Measurements from ENCODE around the gene SLC37A2. TPM values are rescaled to one million over a fixed set of nuclear protein-coding genes. Genes with fewer than 3 reads are reported as not detected.

SLC37A2 gene
- total RNA-seq, 4 donors from 2014 or later: 0.75 to 2.1 (median 1.5) TPM

DNA sequence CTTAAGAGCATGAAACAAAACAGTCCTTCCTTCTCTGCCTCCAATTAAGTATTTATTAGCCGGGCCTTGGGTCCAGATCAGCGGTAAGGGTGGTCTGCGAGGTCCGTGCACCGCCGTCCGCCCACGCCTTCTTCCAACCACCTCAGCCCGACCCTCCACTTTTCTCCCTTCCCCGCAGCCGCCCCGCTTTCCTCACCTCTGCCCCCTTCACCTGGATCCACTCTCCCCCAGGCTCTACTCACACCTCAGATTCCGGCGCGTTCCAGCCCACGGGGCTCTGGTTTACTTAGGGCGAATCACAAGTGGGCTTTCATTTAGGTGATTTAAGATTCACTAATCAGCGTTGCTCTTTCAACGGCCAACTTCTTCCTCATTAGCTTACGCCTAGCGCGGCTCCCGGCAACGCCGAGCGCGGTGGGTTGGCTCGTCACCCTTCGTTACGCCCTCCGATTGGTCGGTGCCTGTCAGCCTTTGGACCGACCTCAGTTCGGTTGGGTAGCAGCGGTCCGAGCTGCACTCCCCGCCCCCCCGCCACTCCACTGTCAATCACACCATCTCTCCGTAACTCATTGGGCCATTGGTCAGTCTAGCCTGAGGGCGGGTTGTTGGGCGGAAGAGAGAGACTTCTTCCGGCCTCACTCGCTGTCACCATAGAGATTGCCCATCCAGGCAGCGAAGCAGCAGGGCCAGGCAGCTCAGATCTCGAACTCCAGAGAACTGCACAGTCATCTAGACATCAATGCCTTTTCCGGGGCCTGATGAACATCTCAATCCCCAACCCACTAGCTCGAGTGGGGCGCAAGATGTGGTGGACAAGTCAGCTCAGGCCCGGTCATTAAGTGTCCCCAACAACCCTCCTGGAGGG is 48.5 kb downstream of the SLC37A2 start, which contains the start of gene TMEM218:
TSS of gene TMEM218 (minus strand) at position 284 of the 865 bp plus-strand sequence. CDS start 9,385 bp downstream, outside the sequence.
- DNase-seq: peak; percentile 99
- in situ Hi-C loops (cut with MboI; ENCODE audit: low sequenced_read_pairs in 4 of 4): loop anchor here in 2 of 4 donors (10.0 to 25.0 kb wide), 3 partner anchors 157 to 776 kb away; partner anchors contain the start of genes CCDC15 (in 2 of the 2), EI24 (in 1 of the 2) and HYLS1 (in 1 of the 2)
- intact Hi-C loops (cut with DNase I; ENCODE audit: low total_unique reads): loop anchor here (1.0 to 5.0 kb wide), 5 partner anchors 13 to 438 kb away; partner anchors contain the start of genes CCDC15, PKNOX2, SIAE and SPA17

DNA sequence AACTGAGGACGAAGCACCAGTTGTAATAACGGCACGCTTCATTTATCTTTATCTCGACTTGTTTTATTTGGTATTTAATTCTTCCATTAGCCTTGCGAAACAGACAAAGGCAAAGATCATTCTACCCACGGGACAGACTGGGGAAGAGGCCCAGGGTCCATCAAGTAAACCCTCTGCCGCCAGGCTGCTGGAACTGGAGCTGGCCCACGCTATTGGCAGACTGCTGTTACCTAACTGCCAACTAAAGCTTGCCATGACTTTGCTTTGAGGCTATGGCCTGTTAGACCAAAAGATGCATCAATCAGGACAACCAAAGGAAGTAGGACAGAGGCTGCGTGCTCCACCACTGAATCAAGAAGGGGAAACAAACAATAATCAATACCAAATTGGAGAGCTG is 49.1 kb downstream of the SLC37A2 start:
- Histone ChIP-seq H3K4me1 (peaks cover 11 to 15% of the 10 kb centered on the region in 2 donors), H3K27ac (peak overlapping the region; percentile 67 to 86 (median 76)), H3K4me3 (peak overlapping the region; percentile 54 to 97 (median 87)), H3K36me3 (no peaks in the 10 kb centered on the region), H3K27me3 (peaks cover 0 to 3% (median 0%) of the 10 kb centered on the region in 3 donors), H3K9me3 (no peaks in the 10 kb centered on the region)
- TF ChIP-seq POLR2A (IDR thresholded peaks at IDR 0.05) (no peak), CTCF (IDR thresholded peaks at IDR 0.05 in 4 of 5, conservative IDR thresholded peaks at IDR 0.05 in 1 of 5) (no peak)
- in situ Hi-C loops (cut with MboI; ENCODE audit: low sequenced_read_pairs in 4 of 4) (loop anchor here in 2 of 4 donors (10.0 to 25.0 kb wide), 3 partner anchors 157 to 775 kb away; partner anchors contain the start of genes CCDC15 (in 2 of the 2), EI24 (in 1 of the 2) and HYLS1 (in 1 of the 2)), intact Hi-C loops (cut with DNase I; ENCODE audit: low total_unique reads) (loop anchor here (5.0 kb wide), 2 partner anchors 160 to 315 kb away; partner anchors contain the start of gene CCDC15)
- no peak for DNase-seq
- no peak for ATAC-seq

More for the DNA sequence above, 48.5 kb downstream of the SLC37A2 start, which contains the start of gene TMEM218:
- peak within 1 kb of the TSS; percentile 86 to 97 (median 92) for H3K4me3 ChIP-seq
- H3K4me1 ChIP-seq: peaks cover 11 to 15% of the 10 kb centered on the region in 2 donors
- ATAC-seq: peak; percentile 98 to 99
- TF ChIP-seq POLR2A (IDR thresholded peaks at IDR 0.05) (no peak), CTCF (IDR thresholded peaks at IDR 0.05 in 4 of 5, conservative IDR thresholded peaks at IDR 0.05 in 1 of 5) (no peak)
- H3K36me3 ChIP-seq: no peaks in the 10 kb centered on the region
- peaks cover 0 to 3% (median 0%) of the 10 kb centered on the region in 3 donors for H3K27me3 ChIP-seq
- peak within 1 kb of the TSS; percentile 82 to 86 (median 84) for H3K27ac ChIP-seq
- H3K9me3 ChIP-seq: no peaks in the 10 kb centered on the region

DNA sequence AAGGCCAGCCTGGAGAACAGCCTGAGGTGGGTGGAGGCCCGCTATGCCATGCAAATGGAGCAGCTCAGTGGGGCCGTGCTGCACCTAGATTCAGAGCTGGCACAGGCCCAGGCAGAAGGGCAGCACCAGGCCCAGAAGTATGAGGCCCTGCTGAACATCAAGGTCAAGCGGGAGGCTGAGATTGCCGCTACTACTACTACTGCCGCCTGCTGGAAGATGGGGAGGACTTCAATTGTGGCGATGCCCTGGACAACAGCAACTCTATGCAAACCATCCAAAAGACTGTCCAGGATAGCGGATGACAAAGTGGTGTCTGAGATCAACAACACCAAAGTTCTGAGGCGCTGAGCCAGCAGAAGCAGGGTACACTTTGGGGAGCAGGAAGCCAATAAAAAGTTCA is 51.4 kb downstream of the SLC37A2 start:
- no peak for TF ChIP-seq CTCF (IDR thresholded peaks at IDR 0.05 in 4 of 5, conservative IDR thresholded peaks at IDR 0.05 in 1 of 5)
- no peak for TF ChIP-seq POLR2A (IDR thresholded peaks at IDR 0.05)
- H3K4me3 ChIP-seq: no peak overlapping the region
- no peaks in the 10 kb centered on the region for H3K36me3 ChIP-seq
- no peaks in the 10 kb centered on the region for H3K9me3 ChIP-seq
- in situ Hi-C loops (cut with MboI; ENCODE audit: low sequenced_read_pairs in 4 of 4) (loop anchor here in 2 of 4 donors (10.0 to 25.0 kb wide), 3 partner anchors 160 to 773 kb away; partner anchors contain the start of genes CCDC15 (in 2 of the 2), EI24 (in 1 of the 2) and HYLS1 (in 1 of the 2)), intact Hi-C loops (cut with DNase I; ENCODE audit: low total_unique reads) (loop anchor here (5.0 kb wide), 2 partner anchors 162 to 313 kb away; partner anchors contain the start of gene CCDC15)
- peaks cover 11 to 15% of the 10 kb centered on the region in 2 donors for H3K4me1 ChIP-seq
- peaks cover 0 to 8% (median 4%) of the 10 kb centered on the region in 3 donors for H3K27me3 ChIP-seq
- DNase-seq: no peak
- no peak overlapping the region for H3K27ac ChIP-seq
- ATAC-seq: no peak

DNA sequence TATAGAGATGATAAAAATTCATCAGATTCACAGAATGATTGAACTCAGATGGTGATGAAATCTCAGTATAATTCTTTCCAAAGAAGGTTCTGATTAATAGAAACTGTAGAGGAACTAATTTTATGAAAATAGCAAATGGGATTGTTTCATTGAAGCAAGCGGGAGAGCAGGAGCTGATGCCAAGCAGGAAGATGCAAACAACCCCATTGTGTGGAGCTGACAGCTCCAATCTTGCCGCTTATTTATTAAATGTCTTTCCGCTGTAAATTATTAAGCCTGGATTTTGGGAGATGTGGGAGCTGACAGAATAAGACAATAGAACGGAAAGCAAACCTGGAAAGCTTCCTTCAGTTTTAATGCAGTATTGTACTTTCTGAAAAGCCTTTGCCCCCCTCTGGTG is 54.3 kb downstream of the SLC37A2 start:
- Histone ChIP-seq H3K27ac (no peak overlapping the region), H3K4me3 (no peak overlapping the region), H3K27me3 (peaks cover 0 to 8% (median 4%) of the 10 kb centered on the region in 3 donors), H3K9me3 (no peaks in the 10 kb centered on the region), H3K4me1 (no peaks in the 10 kb centered on the region), H3K36me3 (no peaks in the 10 kb centered on the region)
- no peak for TF ChIP-seq POLR2A (IDR thresholded peaks at IDR 0.05)
- no peak for TF ChIP-seq CTCF (IDR thresholded peaks at IDR 0.05 in 4 of 5, conservative IDR thresholded peaks at IDR 0.05 in 1 of 5)
- intact Hi-C loops (cut with DNase I; ENCODE audit: low total_unique reads) (no loop called here), in situ Hi-C loops (cut with MboI; ENCODE audit: low sequenced_read_pairs in 4 of 4) (loop anchor here in 2 of 4 donors (10.0 to 25.0 kb wide), 3 partner anchors 163 to 770 kb away; partner anchors contain the start of genes CCDC15 (in 2 of the 2), EI24 (in 1 of the 2) and HYLS1 (in 1 of the 2))
- DNase-seq (no peak), ATAC-seq (no peak)

Data from gastrocnemius medialis (tissue), 4 donors.